Measurements from ENCODE around the gene SCRN2.

The SCRN2 gene

DNA sequence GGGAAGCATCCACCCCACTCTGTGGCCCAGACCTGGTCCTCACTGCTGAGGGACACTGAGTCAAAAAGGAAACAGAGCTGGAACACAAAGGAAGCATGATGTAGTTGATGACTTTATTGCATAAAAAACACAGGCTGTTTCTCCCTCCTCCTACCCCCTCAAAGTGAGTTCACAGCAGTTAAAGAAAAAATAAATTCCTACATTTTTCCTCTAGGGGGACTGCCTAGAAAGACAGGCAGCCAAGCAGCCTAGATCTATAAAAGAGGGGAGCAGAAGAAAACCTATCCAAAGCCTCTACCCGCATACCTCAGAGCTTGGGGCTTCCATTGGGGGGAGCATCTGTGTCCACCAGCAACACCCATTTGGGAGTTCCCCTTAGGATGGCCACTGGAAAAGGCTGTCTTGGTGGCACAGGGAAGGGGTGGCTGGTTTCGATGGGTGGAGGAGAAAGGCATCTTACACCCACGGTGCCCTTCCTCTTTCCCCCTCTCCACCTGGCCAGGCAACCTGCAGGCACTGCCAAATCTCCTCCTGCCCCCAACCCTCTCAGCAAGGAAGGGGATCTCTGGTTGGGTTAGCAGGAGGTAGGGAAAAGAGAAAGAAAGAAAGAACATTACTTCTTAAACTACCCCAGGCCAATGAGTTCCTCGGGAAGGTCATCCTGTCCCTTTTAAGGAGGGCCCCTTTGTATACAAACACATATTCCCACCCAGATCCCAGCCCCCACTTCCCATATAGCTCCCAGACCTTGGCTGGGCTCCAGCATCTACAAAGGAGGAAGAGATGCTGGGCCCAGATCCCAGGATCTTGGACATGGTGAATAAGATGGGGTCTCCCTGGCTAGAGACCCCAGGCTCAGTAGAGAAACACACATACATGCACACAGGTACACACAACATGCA is 4.0 kb upstream of the SCRN2 start:
- DNase-seq: no peak

DNA sequence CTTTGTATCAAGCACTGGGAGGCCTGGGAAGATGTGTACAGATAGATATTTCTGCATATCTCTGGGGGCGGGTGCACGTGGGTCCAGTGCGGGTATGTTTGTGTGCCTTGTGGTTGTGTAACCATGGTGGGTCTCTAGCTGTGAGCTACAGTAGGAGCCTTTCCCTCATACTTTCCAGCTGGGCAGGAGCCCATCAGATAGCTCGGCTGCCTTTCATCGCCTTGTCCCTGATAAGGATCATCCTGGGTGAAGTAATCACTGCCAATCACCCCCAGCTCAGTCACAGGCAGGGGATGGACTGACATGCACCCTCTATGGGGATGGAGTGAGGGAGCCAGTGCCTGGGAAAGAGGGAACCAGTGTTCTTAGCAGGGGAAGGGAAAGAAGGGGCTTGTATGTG is 3.2 kb upstream of the SCRN2 start:
- DNase-seq: no peak

DNA sequence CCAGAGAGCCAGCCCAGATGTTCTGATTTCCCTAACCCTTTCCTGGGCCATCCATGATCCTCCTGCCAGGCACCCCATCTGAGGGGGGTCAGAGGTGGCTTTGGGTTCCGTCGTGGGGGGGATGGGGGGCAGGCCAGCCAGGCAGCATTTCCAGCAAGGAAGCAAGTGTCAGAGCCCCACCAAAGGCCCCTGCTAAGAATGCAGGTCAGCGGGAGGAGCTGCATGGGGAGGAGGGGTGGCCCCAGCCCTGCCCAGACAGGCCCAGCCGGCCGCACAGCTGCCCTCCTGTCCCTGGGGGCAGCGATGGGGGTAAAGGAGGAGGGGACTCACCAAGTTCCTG is 2.3 kb upstream of the SCRN2 start:
- DNase-seq: no peak

DNA sequence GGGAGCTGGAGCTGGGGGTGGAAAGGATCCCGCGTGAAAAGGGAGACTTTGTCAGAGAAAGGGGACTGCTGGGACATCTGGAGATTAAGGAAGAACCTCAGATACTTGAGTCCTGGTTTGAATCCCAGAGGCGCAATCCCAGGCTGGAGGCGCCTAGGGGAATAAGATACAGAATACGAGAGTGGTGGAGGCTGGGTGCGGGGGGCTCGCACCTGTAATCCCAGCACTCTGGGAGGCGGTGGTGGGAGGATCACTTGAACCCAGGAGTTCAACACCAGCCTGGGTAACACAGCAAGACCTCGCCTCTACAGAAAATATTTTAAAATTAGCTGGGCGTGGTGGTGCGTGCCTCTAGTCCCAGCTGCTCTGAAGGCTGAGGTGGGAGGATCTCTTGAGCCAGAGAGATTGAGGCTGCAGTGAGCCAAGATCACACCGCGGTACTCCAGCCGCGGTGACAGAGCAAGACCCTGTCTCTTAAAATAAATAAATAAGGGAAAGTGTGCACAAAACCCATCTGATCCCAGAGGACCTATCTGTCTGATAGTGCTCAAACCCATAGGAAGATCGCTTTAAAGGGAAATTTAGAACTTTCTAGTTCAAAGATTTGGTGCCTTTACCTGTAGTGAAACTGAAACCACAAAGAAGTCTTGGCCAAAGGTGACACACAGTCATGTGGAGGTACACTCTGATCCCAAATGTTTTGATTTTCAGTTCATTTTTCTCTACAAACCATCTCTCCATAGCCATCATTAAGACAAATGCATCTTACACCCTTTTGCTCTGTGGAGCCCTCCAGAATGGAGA is 617 bp upstream of the SCRN2 start:
- DNase-seq: no peak

DNA sequence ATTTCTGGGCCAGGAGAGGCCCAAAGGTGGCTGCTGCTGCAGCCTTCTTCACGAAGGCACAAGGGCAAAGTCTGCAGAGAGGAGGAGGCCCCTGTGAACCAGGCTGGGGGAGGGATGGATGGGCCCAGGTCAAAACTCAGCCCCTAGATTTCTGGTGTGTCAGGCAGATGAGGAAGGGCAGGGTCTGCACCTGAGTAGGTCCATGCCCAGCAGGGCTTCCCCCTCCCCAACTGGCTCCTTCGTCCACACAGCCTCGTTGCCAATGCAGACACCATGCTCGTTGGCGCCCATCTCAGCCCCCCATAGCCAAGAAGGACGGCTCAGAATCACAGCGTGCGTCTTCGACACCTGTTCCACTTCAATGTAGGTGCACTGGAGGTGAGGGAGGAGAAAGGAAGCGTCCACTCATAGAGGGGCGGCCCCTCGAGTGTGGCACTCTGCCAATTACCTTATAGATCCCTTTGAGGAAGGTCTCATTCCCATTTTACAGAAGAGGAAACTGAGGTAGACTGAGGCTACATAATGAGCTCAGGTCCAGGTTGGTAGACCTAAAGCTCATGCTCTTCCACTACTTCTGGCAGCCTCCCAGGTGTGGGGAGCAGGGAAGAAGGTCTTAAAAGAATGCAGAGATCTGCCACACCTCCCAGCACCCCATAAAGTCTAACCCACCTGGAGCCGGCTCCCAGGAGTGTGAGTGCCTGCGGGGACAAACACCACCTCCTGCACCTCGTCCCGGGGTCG is 902 bp downstream of the SCRN2 start:
- DNase-seq: no peak

DNA sequence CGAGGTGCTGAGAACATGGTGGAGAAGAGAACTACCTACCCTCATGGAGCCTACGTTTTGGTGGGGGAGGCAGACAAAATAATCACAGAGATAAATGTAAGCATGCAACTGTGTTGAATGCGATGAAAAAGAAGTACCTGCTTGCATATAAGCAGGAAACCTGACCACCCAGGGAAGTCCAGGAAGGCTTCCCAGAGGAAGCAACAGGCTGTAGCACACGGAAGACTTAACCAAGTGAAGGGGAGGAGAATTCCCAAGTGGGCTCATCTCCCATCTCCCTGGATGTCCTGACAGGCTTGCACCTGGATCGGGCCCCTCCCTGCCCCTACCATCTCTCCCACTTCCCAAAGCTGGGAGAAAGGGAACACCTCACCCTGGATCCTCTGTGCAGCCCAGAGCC is 2.0 kb downstream of the SCRN2 start:
- DNase-seq: no peak

DNA sequence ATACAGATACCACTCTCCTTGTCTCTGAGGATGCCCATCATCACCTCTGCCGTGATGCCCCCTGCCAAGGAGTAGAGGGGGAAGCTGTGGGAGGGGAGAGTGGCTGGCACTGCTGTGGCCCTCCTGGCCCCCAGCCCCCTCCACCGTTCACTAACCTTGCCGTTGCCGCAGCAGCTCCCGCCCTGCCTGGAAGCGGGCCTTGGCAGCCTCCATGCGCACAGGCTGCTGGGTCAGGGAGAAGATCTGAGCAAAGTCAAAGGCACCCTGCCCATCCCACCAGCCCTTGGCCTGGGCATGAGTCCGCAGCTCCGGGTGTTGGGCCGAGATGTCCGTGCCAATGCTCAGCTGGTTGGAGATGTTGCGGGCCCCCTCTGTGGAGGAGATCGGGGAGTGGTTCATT is 2.4 kb downstream of the SCRN2 start:
- DNase-seq: no peak

DNA sequence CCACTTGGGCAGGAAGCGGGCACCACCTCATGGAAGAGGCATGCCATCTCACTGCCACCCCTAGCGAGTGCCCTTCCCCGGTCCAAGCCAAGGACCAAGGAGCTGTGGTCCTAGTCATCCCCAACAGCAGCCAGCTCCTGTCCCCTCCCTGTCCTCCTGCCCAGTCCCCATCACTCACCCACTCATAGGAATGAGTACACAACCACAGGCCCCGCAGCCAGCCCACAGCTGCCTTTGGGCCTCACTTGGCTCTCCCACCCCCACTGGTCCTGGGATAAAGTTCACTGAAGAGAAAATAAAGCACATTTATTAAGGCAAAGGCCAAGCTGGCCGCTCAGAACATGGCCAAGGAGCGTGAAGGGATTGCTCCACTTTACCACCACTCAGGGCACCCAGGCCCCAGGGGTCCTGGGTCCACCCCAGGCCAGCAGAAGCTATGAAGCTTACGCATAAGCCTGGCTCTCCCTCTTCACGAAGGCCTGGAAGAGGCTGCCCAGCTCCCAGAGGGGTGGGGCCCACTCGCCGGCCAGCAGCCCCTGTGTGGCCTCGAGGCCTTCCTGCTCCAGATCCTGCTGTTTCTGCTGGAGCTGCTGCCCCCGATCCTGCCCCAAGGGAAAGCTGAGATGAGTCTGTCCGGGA is 3.6 kb downstream of the SCRN2 start:
- DNase-seq: no peak

DNA sequence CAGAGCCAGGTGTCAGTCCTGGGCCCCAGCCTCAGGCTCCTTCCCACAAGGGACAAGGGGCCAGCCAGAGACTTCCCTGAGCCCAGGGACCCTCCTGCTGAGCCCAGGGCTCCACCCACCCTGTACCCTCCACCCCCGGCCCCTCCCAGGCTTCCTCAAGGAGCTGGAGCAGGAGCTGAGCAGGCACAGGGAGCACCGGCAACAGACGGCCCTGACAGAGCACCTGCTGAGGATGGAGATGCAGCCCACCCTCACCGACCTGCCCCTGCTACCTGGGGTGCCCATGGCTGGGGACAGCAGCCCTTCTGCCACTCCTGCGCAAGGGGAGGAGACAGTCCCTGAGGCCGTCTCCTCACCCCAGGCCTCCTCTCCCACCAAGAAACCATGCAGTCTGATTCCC is 4.5 kb downstream of the SCRN2 start:
- no peak for DNase-seq

DNA sequence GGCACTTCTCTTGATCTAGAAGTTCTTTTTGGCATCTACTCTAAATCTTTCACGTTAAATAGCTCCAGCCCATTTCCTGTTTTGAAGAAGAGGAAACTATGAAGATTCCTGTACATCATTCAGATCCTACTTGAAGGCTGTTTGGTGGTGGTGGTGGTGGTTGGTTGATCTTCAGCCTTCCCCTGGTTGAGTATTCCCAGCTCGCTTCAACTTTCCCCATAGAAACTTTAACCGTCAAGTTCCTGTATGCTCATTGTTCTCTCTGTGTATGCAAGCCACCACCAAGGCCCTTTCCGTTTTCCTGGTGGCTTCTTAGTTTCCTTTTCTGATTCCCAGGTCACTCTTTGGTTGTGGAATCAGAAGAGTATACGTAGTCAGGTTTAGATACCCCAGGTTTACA is 6.3 kb downstream of the SCRN2 start:
- DNase-seq: no peak

DNA sequence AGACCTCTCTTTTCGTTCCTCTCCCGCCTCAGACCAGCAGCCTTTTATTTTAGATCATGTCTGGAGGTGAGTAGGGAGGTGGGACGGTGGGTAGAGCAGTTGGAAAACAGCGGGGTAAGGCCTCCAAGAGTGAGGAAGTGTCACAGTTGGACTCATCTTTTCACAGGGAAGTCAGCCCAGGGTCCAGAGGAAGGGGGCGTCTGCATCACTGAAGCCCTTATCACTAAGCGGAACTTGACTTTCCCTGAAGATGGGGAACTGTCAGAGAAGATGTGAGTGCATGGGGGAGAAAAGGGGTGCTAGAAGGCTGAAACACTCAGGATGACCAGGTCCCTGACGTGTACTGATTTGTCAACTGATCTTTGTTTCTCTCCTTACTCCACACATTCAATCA is 9.1 kb downstream of the SCRN2 start:
- no peak for DNase-seq

DNA sequence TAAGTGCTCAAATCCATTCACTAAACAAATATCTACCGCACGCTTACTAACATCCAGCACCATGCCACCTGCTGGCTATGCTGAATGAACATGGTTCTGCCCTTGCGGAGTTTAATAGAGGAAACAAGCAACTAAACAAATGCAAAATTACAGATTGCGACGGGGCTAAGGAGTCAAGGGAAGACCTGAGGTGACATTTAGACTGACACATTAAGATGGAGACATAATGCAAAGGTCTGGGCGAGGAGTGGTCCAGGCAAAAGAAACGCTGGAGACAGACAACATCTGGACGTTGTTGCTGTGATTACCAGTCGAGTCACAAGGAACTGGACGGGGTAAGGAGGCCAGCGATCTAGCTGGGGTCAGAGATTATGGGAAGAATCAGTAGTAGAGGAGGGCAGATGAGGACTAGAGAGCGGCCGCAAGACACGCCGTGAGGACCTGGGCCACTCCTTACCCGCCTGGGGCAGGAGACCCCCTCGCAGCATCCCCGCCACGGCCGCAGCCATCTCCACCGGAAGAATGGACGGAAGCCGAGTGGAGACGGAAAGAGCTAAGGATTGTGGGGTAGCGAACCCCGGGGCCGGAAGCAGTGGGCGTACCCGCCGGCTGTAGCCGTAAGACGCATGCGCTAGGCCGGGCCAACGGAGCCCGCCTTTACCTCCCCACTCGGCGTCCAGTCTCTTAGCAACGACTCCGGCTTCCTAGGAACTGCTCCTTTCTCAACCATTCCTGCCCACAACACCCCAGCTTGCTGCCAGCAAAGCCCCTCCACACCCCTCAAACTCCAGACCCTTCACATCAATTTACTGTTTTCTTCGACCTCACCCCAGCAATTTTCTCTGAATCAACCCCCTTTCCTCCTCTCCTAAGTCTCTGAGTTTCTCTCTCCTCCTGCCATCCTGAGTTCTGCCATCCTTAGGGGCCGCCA is 9.8 kb downstream of the SCRN2 start, which contains the start of the genes LRRC46 and MRPL10:
Gene LRRC46 (plus strand): TSS at position 668 of the 931 bp plus-strand sequence. CDS start 320 bp downstream, outside the sequence.
Gene MRPL10 (minus strand): TSS at position 539 of the 931 bp plus-strand sequence. CDS start 30 bp downstream, at position 509.
- peak; percentile 97 for DNase-seq

DNA sequence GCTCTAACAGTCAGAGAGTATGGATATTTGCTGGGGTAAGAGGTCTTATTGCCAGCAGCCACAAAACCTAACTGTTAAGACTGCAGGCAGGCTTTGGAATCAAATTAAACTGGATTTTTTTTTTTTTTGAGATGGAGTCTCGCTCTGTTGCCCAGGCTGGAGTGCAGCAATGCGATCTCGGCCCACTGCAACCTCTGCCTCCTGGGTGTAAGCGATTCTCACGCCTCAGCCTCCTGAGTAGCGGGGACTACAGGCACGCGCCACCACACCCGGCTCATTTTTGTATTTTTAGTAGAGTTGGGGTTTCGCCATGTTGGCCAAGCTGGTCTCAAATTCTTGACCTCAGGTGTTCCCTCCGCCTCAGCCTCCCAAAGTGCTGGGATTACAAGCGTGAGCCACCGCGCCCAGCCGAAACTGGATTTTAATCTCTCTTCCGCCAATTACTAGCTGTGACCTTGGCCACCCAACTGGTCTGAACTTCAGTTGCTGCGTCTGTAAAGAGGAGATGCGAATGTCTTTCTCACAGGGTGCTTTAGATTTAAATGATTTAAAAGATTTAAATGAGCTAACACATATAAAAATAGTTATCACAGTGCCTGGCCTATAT is 10.6 kb downstream of the SCRN2 start:
- DNase-seq: no peak

DNA sequence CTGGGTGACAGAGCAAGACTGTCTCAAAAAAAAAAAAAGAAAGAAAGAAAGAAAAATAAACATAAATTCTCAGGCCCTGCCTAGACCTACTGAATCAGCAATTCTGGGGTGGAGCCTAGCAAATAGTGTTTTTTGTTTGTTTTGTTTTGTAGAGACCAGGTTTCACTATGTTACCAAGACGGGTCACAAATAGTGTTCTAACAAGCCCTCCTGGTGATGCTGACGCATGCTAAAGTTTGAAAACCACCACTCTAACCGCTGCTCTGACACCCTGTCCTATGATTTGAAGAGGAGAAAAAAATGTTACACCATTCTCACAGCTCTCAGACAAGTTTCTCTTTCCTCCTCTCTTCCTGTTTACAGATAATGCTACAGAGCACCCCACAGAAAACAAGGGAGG is 11.2 kb downstream of the SCRN2 start:
- no peak for DNase-seq

DNA sequence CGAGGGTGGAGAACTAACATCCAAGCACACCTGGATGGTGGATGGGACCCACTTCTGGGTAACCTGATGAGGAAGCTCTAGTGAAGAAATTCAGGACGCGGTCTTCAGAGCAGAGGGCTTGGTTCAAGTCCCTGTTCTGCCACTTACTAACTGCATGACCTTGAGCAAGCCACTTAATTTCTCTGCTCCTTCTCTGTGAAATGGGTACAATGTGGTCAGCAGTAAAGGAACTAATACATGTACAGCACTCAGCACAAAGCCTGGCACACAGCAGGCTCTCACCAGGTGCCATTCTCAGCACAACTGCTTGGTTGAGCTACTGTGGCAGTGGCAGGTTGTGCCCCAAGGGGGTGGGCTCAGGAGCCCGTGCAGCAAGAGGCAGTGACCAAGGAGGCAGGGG is 17.6 kb downstream of the SCRN2 start:
- DNase-seq: no peak

DNA sequence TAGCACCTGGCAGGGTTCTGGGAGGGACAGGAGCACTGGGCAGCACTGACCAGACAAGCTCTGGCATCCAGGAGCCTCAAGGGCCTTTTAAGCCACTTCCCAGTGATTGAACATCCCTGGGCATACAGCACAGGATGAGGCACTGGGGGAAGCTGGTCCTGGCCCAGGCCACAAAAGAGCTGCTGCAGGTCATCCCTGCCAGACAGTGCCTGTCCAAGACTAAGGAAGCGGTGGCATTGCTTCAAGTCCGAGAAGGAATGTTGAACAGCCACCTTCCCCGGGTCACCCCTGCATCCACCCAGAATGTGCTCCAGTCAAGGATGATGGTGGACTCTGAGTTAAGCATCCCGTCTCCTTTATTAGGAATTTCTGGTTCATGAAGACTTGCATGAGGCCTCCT is 18.3 kb downstream of the SCRN2 start:
- DNase-seq: no peak

DNA sequence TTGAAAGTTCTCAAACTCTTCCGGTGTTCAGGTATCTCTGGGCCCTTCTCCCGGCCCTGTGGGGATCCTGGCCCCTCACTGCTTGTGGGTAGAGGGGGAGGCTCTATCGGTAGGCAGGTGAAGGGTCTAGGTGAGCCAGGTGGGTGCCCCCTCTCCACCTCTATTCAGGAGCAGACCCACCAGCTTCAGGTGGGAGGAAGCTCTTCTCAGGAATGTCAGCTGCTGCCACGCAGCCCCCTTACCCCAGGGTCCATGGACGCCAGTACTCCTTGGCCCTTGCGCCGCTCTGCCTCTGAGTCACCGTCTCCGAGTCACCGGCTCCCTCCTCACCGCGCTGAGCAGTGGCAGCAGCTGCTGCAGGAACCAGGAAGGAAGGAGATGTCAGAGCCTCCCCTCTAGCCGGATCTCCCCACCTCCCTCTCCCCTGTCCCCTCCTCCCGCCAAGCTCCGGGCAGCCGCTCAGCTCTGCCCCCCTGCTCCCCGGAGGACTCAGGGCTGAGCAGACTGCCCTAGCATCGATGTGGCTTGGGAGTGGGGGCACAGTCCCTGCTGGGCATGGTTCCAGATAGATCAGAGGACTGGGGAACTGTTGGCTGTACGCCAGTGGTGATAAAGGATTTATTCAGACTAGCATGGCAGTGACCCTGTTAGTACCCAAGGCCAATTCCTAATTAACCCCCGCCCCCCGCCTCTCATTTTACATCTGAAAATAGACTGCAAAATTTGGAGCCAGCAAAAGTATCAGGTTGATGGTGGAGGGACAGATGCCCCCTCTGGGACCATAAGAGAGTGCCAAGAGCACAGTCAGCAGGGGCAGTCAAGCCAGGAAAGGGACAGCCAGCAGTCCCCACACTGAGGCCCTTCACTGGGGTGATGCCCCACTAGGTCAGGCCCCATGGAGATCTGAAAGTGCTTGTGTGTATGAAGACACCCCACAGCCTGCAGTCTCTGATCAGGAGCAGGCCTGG is 19.4 kb downstream of the SCRN2 start, which contains the start of gene OSBPL7:
Gene OSBPL7 (minus strand): TSS at position 371 of the 968 bp plus-strand sequence. CDS start 1,516 bp downstream, outside the sequence.
- DNase-seq: peak; percentile 77

DNA sequence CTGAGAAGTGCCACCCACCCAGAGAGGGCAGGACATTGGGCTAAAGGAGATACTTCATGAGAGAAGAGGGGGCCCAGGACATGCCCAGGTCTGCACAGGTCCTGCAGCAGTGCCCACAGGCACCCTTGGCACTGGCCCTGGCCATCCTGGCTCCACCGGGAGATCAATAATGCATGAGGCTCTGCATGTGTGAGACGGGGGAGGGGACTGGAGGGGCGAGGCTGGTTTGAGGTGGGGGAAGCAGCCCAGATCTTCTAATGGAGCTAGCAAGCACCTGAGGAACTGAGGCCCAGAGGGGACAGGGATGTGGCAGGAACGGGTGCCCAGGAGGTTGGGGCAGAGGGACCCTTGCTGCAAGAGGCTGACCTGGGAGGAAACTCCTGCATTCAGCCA is 20.0 kb downstream of the SCRN2 start:
- no peak for DNase-seq

DNA sequence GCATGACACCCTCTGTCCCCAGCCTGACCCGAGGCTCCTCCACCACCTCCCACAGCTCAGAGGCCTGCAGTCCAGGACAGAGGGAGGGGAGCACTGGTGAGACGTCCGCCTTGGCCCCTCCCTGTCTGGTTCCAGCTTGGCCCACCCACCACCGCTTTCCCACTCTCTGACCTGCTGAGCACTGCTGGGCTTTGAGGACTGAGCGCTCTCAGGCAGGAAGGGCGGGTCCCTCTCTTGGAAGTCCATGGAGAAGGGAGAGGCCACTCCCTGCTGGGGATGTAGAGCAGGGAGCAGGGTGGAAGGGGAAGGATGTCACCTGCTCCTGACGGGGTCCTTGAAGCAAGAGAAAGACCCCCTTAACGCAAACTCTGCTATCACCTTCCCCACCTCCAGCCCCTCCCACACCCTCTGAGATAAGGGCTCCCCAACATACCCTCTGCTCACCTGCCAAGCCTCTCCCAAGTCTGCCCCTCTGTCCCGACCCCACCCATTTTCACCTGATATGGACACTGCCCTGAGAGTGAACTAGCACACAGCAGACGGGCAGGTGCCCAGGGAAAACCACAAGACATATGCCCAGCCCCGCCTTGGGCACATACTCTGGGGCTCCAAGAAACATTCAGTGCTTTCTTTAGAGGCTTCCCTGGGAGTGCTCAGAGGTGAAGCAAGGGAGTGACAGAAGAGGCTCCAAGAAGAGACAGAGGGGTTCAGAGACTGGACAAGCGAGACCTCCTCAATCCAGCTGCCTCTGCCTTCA is 20.9 kb downstream of the SCRN2 start:
- no peak for DNase-seq

All from retina (tissue), 1 donor.